ENCODE results near the gene PRB2.
"Not testable (repeated sequence)": the region's sequence is repeated elsewhere in the genome, so short reads cannot be mapped to it uniquely, and the experiment has no call there.

- not testable (repeated sequence) for TF ChIP-seq POLR2A, CTCF (IDR thresholded peaks at IDR 0.05)
Observed at GRCh38 chr12:11351736-11352135, 43.6 kb downstream of the PRB2 start.

Data from lower leg skin (tissue), 3 donors.